NCI-H146 treated with DMSO at 0.1 percent for 48 hours (cell line): ENCODE measurements around the gene GOLGA8N.
"Not testable (repeated sequence)": the region's sequence is repeated elsewhere in the genome, so short reads cannot be mapped to it uniquely, and the experiment has no call there.

ENCODE experiments used
- DNase-seq: peaks from one replicate; lab custom pipeline; 2025; ENCODE audit not compliant: unreplicated experiment; lab: John Stamatoyannopoulos, UW

GOLGA8N gene

GRCh38 chr15:32593151-32593550, at the start of gene GOLGA8N:
Gene GOLGA8N, plus strand, starts transcription at chr15:32593456.
- DNase-seq = not testable (repeated sequence)

- not testable (repeated sequence) for DNase-seq
Measured at GRCh38 chr15:32543456-32543855, 49.8 kb upstream of the GOLGA8N start.

DNA sequence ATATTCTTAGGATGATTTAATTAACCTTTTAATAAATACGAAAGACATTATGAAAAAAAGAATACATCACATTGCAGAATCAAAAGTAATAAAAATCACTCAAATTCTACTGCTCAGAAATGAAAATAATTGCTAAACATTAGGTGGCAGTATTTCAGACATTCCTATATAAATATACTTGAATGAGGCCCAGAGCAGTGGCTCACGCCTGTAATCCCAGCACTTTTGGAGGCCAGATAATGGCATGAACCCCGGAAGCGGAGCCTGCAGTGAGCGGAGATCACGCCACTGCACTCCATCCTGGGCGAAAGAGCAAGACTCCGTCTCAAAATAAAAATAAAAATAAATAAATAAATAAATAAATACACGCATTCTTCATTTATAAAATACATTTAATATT, 48.1 kb upstream of the GOLGA8N start:
- DNase-seq = not testable (repeated sequence)

DNA sequence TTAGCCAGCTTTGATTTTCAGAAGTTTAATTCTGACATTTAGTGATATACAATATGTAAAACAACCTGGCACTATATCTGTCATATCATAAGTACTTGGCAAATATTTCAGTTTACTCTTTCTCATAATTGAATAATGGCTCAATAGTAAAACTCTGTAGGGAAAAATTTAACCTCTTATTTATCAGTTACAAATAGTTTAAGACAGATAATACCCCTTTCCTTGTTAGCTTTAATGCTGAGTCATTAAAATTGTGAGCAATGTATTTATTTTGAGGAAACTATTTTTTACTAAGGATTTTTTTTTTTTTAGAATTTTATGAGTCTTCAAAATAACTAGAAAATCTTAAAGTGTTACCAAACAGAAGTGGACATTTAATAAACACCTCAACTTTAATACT, 38.7 kb upstream of the GOLGA8N start:
- DNase-seq = not testable (repeated sequence)

DNA sequence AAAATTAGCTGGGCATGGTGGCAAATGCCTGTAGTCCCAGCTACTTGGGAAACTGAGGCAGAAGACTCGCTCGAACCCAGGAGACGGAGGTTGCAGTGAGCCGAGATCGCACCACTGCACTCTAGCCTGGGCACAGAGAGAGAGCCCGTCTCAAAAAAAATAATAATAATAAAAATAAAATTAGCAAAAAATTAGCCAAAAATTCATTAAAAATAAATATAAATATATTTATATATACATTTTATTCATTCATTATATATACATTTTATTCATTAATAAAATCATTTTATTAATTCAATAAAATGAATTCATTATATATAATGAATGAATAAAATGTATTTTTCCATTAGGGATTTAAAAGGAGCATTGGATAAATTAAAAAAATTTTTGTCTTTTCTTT, 31.1 kb upstream of the GOLGA8N start:
- DNase-seq = not testable (repeated sequence)

DNA sequence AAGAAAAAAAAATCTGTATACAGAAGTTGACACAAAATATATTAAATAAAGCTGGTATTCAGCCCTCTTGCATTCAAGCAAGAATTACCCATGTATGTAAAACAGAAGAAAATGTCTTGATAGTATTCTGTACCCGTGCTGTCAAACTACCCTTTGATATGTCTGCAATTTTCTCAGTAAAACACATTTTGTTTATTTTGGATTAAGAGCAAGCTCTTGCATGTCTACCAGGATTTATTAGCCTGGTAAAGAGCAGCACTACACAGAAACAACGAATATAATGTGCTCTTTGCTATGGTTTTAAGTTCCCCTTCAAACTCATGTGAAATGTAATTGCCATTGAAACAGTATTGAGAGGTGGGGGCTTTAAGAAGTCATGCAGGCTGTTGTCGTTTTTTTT, 24.3 kb upstream of the GOLGA8N start:
- not testable (repeated sequence) for DNase-seq

- DNase-seq = not testable (repeated sequence)
Measured at GRCh38 chr15:32578482-32578881, 14.8 kb upstream of the GOLGA8N start.

DNA sequence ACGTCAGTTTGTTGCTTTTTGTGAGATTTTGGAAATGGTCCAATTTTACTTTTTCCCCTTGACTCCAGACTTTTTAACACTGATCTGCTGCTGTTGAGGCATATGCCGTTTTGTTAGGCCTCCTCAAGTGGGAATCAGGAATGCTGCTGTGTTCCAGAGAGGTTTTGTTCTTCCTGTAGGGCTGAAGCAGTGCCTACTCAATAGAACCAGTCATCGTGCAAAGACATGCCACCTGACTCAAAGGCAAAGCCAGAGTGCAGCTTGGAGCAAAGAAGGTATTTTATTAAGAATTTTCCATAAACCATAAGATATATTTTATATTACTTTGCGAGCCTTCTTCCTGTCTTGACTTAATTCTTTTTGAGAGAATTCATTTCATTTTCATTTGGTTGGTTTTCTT, 7.4 kb upstream of the GOLGA8N start:
- not testable (repeated sequence) for DNase-seq

DNA sequence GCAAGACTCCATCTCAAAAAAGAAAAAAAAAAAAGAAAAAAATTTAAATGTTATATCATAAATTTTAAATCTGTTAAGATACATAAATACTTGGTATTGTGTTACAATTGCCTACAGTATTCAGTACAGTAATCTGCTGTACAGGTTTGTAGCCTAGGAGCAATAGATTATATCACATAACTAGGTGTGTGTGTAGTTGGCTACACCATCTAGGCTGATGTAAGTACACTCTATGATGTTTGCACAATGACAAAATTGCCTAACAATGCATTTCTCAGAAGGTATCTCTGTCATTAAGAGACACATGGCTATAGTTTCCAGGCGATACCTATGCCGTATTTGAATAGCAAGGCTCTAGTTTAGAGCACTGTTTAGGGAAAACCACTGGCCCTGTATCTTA, 16.3 kb downstream of the GOLGA8N start:
- not testable (repeated sequence) for DNase-seq

- DNase-seq = not testable (repeated sequence)
Measured at GRCh38 chr15:32610719-32611118, 17.5 kb downstream of the GOLGA8N start.

DNA sequence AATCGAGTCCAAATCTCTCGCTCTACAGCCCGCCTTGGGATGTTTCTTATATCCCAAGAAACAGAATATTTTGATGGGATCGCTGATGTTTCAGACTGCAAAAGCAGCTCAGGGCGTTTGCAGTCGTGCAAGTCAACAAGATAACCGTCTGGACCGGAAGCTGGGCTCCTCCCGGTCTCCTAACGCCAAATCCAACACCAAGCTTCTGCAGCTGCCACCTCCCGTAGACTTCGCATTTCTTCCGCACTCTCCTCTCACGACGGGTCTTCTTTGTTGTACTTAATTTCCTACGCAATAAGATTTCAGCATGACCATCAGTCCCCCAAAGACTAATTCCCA, 21.4 kb downstream of the GOLGA8N start:
- DNase-seq = not testable (repeated sequence)

- not testable (repeated sequence) for DNase-seq
Measured at GRCh38 chr15:32615051-32615870, 22.0 kb downstream of the GOLGA8N start, which contains the start of gene ARHGAP11A. Gene ARHGAP11A, plus strand, starts transcription at chr15:32615504. Its CDS starts 708 bp downstream, at chr15:32616212.

- DNase-seq = not testable (repeated sequence)
Measured at GRCh38 chr15:32615871-32616426, 22.7 kb downstream of the GOLGA8N start.

GRCh38 chr15:32636410-32636809, 43.2 kb downstream of the GOLGA8N start:
- DNase-seq = no peak

DNA sequence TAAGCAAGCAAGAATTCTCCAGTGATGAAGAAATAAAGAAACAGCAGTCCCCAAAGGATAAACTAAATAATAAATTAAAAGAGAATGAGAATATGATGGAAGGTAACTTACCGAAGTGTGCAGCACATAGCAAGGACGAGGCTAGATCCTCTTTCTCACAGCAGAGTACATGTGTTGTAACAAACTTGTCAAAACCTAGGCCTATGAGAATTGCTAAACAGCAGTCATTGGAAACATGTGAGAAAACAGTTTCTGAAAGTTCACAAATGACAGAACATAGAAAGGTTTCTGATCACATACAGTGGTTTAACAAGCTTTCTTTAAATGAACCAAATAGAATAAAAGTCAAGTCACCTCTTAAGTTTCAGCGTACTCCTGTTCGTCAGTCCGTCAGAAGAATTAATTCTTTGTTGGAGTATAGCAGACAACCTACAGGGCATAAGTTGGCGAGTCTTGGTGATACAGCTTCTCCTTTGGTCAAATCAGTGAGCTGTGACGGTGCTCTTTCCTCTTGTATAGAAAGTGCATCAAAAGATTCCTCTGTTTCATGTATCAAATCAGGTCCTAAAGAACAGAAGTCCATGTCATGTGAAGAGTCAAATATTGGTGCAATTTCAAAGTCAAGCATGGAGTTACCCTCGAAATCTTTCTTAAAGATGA, 43.8 kb downstream of the GOLGA8N start:
- no peak for DNase-seq

GRCh38 chr15:32637704-32638103, 44.4 kb downstream of the GOLGA8N start:
- DNase-seq = no peak

- no peak for DNase-seq
Measured at GRCh38 chr15:32641517-32642059, 48.3 kb downstream of the GOLGA8N start, which contains the start of gene SCG5. Gene SCG5, plus strand, starts transcription at chr15:32641710. Its CDS starts 1,883 bp downstream, at chr15:32643593.

GRCh38 chr15:32642667-32643435, 49.6 kb downstream of the GOLGA8N start:
- no peak for DNase-seq

DNA sequence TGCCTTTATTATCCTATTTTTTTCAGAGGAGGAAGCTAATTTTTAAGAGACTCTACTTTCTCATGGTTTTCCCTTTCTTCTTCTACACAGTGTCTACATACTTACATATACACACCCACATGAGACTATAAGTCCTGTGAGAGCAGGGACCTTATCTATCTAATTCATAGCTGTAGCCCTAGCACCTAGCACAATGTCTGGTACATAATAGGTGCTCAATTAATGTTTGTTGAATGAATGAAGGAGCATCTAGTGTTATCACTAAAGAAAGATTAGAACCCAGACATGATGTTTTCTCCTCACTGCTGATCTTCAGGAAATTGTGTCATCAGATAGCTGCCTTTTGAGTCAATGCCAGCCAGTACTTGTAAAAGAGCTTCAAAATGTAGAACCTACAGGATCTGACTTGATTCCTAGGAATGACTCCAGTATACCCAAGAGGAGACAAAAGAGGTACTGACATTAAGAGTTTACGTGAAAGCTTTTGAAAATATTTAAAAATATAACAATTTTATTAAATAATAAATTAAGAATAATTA, 50.7 kb downstream of the GOLGA8N start:
- no peak for DNase-seq

DNA sequence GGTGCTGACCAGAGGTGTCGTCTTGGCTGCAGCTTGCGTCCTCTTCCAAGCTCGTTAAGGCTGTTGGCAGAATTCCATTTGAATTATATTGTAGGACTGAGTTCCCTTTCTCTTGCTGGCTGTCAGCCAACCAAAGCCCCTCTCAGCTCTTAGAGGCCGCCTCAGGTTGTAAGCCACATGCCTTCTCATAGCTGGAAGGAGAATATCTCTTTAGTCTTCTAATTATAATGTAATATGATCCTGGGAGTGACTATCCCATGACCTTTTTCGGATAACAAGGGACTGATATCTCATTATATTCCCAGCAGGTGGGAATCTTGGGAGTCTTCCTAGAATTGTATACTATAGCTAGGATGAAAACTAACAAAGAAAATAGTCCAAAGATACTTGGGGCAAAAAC, 53.0 kb downstream of the GOLGA8N start:
- peak; percentile 34 for DNase-seq
